HG03196 (cell line): ENCODE measurements around the gene ENKUR.
A peak's percentile ranks its signal among the peaks of the same experiment; 100 is the strongest.
"Not testable (repeated sequence)": the region's sequence is repeated elsewhere in the genome, so short reads cannot be mapped to it uniquely, and the experiment has no call there.

ENCODE experiments used
- ATAC-seq: cut with Tn5 transposase; IDR thresholded peaks from one replicate; pipeline ENCODE4 v1.9.1; 2021; ENCODE audit not compliant: unreplicated experiment

ENKUR gene

GRCh38 chr10:25024528-25024927 lies 8.6 kb upstream of the ENKUR start:
- no peak for ATAC-seq

- no peak for ATAC-seq
These were observed 7.3 kb upstream of the ENKUR start for GRCh38 chr10:25023278-25023677.

DNA sequence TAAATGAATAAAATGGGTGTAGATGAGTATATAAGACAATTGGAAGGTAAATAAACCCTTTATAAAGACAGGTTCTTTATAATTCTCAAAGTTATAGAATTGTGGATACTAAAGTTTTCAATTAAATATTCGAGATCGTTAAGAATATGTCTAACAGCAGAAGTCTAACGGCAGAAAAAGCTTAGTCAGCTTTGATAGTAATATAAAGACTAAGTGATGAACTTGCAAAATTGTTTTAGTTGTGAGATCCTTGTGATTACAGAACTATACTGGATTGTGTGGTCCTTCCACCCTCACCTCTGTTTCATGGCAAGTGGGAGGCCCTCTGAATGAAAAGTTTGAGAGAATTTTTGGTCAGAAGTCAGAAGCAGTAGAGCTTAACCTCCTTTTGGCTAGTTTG lies 2.7 kb upstream of the ENKUR start:
- no peak for ATAC-seq

DNA sequence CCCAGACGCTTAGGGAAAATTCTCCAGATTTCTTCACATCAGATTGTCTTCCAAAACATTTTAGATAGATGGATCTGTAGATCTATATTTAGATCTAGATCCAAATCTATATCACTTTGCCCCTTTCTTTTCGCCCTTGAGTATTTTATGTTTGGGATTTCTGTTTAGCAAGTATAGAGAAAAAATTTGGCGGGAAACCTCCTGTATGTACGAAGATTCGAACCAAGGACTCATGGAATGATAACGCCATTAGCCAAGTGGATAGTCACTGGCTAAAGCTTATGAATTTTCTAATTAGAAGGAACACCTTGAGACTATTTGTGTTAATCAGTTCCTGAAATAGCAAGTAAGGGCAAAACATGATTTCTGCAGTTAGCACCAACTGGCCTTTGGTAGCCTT lies 1.7 kb upstream of the ENKUR start:
- ATAC-seq: no peak

GRCh38 chr10:25017154-25017590 lies 1.2 kb upstream of the ENKUR start:
- ATAC-seq: peak; percentile 3

GRCh38 chr10:25016376-25017153 lies 607 bp upstream of the ENKUR start, which contains the start of gene THNSL1:
TSS of gene THNSL1 (plus strand) at chr10:25016612. CDS start at chr10:25023224, 6,612 bp downstream.
- peak; percentile 99 for ATAC-seq

- no peak for ATAC-seq
These were observed 1.4 kb downstream of the ENKUR start for GRCh38 chr10:25014579-25014978.

- ATAC-seq: not testable (repeated sequence)
These were observed 4.4 kb downstream of the ENKUR start for GRCh38 chr10:25011591-25011990.

DNA sequence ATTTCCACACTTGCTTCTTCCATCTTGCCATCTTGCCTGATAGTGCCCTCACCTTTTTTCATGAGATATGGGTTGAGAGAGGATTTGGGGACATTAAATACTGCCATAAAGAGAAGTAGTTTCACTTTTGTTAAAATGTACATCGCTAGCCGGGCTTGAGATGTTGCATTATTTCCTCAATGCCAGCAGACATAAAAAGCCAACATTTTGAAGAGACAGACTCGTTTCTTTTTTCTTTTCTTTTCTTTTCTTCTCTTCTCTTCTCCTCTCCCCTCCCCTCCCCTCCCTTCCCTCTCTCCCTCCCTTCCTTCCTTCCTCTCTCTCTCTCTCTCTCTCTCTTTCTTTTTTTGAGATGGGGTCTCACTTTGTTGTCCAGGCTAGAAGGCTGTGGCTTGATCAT lies 17.9 kb downstream of the ENKUR start:
- no peak for ATAC-seq

DNA sequence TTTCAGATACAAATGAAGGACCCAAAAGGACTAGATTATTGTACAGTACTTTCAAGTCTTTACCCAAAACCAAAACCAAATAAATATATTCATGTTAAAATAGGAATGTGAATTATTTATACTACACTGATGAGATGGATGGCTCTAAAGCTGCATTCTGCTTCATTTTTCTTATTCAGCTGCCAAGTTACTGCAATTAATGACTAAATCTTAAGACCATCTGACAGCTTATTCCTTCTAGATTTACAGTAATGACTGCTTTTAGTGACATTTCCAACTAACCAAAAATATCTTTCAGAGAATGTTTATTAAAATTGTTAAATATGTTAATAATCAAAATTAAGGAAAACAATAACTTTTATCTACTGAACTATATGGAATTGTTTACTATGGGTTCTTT lies 20.9 kb downstream of the ENKUR start:
- no peak for ATAC-seq

- ATAC-seq: no peak
These were observed 22.6 kb downstream of the ENKUR start for GRCh38 chr10:24993237-24993958.

- ATAC-seq: no peak
These were observed 23.3 kb downstream of the ENKUR start for GRCh38 chr10:24992512-24993133.

GRCh38 chr10:24991298-24991697 lies 24.7 kb downstream of the ENKUR start:
- no peak for ATAC-seq

- no peak for ATAC-seq
These were observed 26.1 kb downstream of the ENKUR start for GRCh38 chr10:24989867-24990266.

GRCh38 chr10:24988831-24989640 lies 26.9 kb downstream of the ENKUR start:
- ATAC-seq: no peak

DNA sequence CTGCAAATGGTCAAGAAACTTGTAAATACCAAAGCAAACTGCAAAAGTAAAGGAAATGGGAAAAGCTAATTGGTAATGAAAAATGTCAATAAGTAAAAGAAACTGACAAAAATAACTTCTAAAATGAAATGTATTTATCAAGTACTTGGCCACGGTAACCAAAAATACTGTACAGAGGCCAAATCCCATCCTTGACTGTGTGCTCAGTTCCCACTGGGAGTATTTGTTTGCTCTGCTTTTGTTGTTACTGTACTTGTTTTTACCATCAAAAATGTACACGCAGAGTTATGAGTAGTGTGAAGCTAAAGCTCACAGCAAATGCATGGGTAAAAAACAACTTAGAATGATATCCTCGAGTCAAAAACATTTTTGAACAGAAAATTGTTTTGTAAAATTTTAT lies 31.1 kb downstream of the ENKUR start:
- ATAC-seq: no peak

DNA sequence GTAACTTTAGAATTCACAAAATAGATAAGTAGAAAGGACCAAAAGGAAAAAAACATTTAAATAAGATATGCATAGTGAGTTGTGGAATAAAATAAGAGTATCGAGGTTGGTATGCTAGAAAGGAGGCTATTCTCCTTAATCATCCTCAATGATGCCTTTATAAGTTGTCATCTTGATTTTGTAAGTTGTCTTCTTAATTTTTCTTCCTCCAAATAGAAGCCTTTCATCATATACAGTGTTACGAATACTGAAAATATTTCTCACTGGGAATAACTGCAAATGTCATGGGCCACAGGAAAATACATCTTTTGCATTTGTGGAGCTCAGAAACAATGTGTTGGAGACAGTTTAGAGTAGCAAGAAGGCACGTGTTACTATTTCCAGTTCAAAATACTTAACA lies 32.0 kb downstream of the ENKUR start:
- no peak for ATAC-seq

DNA sequence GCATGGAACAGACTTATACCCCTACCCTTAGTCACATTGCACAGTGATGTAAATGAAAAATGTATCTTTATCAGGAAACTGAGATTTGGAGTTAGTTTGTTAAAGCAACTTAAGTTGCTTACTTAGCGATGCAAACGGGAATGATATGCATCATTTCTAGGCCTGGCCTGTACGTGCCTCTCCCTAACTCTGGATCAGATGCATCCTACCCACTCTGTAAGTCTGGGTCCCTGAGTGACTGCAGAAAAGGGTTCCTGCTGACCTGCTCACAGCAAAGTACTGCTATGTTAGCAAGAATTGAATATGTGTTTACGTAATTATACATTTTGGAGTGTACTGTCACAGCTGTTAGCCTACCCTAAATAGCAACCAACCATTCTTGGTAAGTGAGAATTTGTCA lies 32.8 kb downstream of the ENKUR start:
- ATAC-seq: no peak

DNA sequence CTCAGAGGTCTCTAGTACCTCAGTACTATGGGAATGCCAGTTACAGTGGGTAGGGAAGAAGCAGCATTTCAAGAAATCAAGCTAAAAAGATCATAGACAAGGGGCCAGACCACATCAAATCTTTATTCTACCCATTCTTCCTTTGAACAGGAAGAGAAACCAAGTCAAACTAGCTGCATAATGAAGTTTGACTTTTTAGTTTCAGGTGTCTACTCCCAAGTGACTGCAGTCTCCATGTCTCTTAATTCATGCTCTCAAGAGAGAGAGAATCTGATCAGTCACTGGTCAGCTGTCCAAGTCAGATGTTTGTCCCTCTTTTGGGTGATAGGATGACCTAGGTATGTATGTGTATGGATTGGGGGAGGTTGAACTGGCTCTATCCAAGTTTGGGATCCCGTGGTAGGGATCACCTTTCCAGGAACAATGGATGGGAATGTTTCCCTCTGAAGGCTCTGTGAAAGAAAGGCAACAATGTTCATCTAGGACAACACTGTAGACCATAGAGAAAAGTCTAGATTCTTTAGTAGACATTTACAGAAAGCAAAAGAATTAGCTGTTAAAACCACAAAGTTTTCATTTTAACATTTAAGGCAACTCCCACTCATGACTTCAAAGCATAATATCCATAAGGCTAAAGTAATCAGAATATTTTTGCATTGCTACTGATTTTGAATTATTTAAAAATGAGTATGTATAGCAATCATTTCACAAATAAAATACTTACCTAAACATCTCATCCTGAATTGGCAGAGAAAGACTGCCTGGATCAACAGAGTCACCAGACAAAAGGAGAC lies 33.4 kb downstream of the ENKUR start:
- peak; percentile 66 for ATAC-seq

DNA sequence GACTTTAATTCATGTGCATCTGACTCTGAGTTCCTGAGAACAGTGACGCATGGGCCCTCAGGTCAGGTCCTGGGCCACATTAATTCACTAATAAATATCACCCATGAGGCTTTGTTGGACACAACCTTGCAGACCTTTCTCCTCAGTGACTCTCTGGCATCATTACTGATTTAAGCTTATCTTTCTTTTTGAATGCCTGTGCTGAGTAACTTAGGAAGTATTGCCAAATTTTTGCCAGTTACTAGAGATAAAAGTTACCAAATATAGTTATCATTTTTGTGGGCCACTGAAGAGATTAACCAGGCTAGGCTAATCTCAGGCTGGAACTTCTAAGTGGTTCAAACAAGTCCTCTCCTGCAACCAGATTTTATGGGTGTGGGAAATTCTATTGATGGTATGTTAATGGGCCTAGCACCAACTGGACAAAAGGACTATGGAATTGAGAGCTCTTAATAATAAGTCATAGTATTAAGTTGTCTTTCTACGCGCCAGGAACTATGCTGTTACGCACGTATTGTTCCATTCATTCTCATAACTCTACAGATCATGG lies 34.7 kb downstream of the ENKUR start:
- no peak for ATAC-seq
